Ovary (tissue), 9 donors: Measurements from ENCODE around the gene UGT3A1. TPM values are rescaled to one million over a fixed set of nuclear protein-coding genes. Genes with fewer than 3 reads are reported as not detected.

Experiments used
- DNase-seq, 5 donors: peaks; one replicate each; pipeline ENCODE4 v3.0.0-alpha.2; 2019 to 2020
- H3K27ac ChIP-seq, 2 donors: fragments of 200-600 bp; one replicate each; pipeline versions ENCODE4 v1.5.1 to v1.8.0; 2019 to 2022
- H3K27me3 ChIP-seq: fragments of 200-600 bp; one replicate; pipeline ENCODE4 v1.8.0; 2022
- H3K36me3 ChIP-seq: fragments of 200-600 bp; sonication (generic); one replicate; pipeline ENCODE4 v1.5.1; 2019
- H3K4me1 ChIP-seq: one replicate; pipeline ENCODE4 v1.8.1; 2013; ENCODE audit warnings: mild to moderate bottlenecking, moderate library complexity; ENCODE audit not compliant: insufficient read depth
- H3K4me3 ChIP-seq: fragments of 200-600 bp; sonication (generic); one replicate; pipeline ENCODE4 v1.5.1; 2017
- H3K9me3 ChIP-seq, 2 donors: fragments of 200-600 bp in 1 of 2; sonication (generic) in 1 of 2; one replicate each; pipeline versions ENCODE4 v1.5.1 to v1.8.1; 2013 to 2019; ENCODE audit warnings: mild to moderate bottlenecking in 1 of 2, moderate library complexity in 1 of 2
- EP300 ChIP-seq: sonication (generic); formaldehyde crosslinking; IDR thresholded peaks from one replicate; pipeline ENCODE4 v1.6.1; 2017; ENCODE audit warnings: antibody characterized with exemption
- POLR2A ChIP-seq: fragments of 450-650 bp; IDR thresholded peaks from one replicate; pipeline ENCODE4 v1.6.1; 2017; ENCODE audit warnings: antibody characterized with exemption, mild to moderate bottlenecking, moderate library complexity
- WGBS, 3 donors: extraction: QIAGEN DNeasy Blood & Tissue Kit in 1 of 3; methylation state at CpG; one replicate each; pipeline versions ENCODE4 v1.1.5 to v1.1.7; 2013 to 2017; 5-methylcytosine and 5-hydroxymethylcytosine counted together
- intact Hi-C, 4 donors: fragments of 100-400 bp; cut with DNase I; formaldehyde crosslinking; loops; one replicate each; pipeline versions ENCODE4 v1.11.0 to v1.15.1; 2022 to 2023
- polyA plus RNA-seq, 2 donors: library from polyadenylated mRNA; stranded (reverse); fragments of 200-250 nt in 1 of 2; fragments of 350-450 nt in 1 of 2; fragmentation: Illumina TruSeq in 1 of 2; extraction: RNeasy Lipid Tissue Mini Kit (QIAGEN cat#74804) in 1 of 2; gene quantifications; one replicate each; pipeline ENCODE4 v1.2.3, GENCODE V29; 2013 to 2014
- total RNA-seq, 7 donors: library from RNA; depleted of rRNA in 2 of 7; stranded (reverse); fragments of >200 nt in 2 of 7; fragmentation: NEBNext Ultra II Directional in 3 of 7; extraction: Animal tissue kit (Norgen Biotek cat#: 25700) in 3 of 7; gene quantifications; one replicate each; pipeline versions ENCODE4 v1.1.0 to v1.2.4, GENCODE V29; 2016 to 2023
- TF ChIP-seq, protein P1 (sequence below), 3 donors: fragments of 450-650 bp in 2 of 3; fragments of 200-600 bp in 1 of 3; IDR thresholded peaks; one replicate each; pipeline versions ENCODE4 v1.5.1 to v1.8.0; 2016 to 2022; ENCODE audit warnings: antibody characterized with exemption in 3 of 3, mild to moderate bottlenecking in 1 of 3
- donor health status: DM: no; HTN: no; CAD: no; lungs with moderate emphysema.
- donor health status: DM: no; HTN: no; CAD: no.
- donor health status: Bipolar disorder and iron deficiency.
- donor health status: DM: yes; HTN: yes; CAD: no.
- donor health status: DM: no; HTN: no; CAD: no.
- donor health status: DM: yes; HTN: yes; CAD: no.

UGT3A1 gene
- total and polyA plus RNA-seq, 9 donors = not detected

- intact Hi-C loops = loop anchor here in 1 of 4 donors (10.0 kb wide), 2 partner anchors 146 to 306 kb away; partner anchors contain the start of gene SPEF2
- DNase-seq = no peak
- Histone ChIP-seq H3K9me3 (no peaks in the 10 kb centered on the region), H3K4me1 (no peaks in the 10 kb centered on the region), H3K27me3 (no peaks in the 10 kb centered on the region), H3K4me3 (no peak overlapping the region), H3K27ac (no peak overlapping the region), H3K36me3 (no peaks in the 10 kb centered on the region)
- WGBS, 3 donors = 63 to 77% (median 75%) methylated on average over 11 of the region's 11 CpGs
- TF ChIP-seq POLR2A (no peak), EP300 (no peak)
- TF ChIP-seq, protein P1, sequence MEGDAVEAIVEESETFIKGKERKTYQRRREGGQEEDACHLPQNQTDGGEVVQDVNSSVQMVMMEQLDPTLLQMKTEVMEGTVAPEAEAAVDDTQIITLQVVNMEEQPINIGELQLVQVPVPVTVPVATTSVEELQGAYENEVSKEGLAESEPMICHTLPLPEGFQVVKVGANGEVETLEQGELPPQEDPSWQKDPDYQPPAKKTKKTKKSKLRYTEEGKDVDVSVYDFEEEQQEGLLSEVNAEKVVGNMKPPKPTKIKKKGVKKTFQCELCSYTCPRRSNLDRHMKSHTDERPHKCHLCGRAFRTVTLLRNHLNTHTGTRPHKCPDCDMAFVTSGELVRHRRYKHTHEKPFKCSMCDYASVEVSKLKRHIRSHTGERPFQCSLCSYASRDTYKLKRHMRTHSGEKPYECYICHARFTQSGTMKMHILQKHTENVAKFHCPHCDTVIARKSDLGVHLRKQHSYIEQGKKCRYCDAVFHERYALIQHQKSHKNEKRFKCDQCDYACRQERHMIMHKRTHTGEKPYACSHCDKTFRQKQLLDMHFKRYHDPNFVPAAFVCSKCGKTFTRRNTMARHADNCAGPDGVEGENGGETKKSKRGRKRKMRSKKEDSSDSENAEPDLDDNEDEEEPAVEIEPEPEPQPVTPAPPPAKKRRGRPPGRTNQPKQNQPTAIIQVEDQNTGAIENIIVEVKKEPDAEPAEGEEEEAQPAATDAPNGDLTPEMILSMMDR (IDR thresholded peaks at IDR 0.05) = no peak
Observed at GRCh38 chr5:35920890-35921289, 70.3 kb downstream of the UGT3A1 start.

DNA sequence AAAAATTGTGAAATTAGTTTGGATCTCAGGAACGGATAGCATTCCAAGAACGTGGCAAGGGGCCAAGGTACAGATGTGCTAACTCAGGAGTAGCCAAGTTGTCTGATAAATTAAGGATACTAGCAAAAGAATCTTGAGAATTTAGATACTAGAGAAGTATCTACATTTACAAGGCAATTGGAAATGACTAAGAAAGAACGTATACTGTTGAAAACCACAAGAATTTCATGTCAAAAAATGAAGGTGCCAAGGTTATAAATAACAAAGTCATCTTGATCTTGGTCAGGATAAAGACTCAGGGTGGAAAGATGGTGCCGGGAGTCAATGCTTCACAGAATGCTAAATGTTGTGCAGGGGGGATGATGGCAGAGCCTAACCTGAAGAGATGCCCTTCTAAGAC lies 72.0 kb downstream of the UGT3A1 start:
- no peak for DNase-seq
- Histone ChIP-seq H3K4me3 (no peak overlapping the region), H3K9me3 (no peaks in the 10 kb centered on the region), H3K27ac (no peak overlapping the region), H3K4me1 (no peaks in the 10 kb centered on the region), H3K27me3 (no peaks in the 10 kb centered on the region), H3K36me3 (no peaks in the 10 kb centered on the region)
- TF ChIP-seq EP300 (no peak), POLR2A (no peak)
- TF ChIP-seq, protein P1 (IDR thresholded peaks at IDR 0.05) = no peak
- intact Hi-C loops = no loop called here
- WGBS, 3 donors = 11 to 16% (median 14%) methylated on average over 4 of the region's 4 CpGs

DNA sequence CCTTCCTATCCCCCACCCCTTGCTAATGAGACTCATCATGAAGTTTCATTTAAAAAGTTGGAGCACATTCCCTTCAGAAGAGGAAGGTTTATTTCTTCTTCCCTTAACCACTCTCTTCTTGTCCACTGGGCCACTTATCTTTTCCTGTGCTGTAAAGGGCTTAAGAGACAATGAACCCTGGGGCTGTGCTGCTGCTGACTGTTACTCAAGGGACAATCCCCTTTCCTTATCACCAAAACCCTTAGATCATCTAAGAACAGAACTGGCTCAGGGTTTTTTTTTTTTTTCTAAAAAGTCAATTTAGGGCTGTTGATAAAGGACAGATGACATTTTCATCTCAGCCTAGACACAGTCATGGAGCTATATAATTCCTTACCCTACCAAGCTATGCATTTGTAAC lies 82.4 kb downstream of the UGT3A1 start:
- H3K27me3 ChIP-seq = no peaks in the 10 kb centered on the region
- no peaks in the 10 kb centered on the region for H3K9me3 ChIP-seq
- no peak overlapping the region for H3K4me3 ChIP-seq
- no peak overlapping the region for H3K27ac ChIP-seq
- H3K4me1 ChIP-seq = no peaks in the 10 kb centered on the region
- intact Hi-C loops = no loop called here
- H3K36me3 ChIP-seq = no peaks in the 10 kb centered on the region
- no peak for DNase-seq
- TF ChIP-seq POLR2A (no peak), EP300 (no peak)
- TF ChIP-seq, protein P1 (IDR thresholded peaks at IDR 0.05) = no peak

DNA sequence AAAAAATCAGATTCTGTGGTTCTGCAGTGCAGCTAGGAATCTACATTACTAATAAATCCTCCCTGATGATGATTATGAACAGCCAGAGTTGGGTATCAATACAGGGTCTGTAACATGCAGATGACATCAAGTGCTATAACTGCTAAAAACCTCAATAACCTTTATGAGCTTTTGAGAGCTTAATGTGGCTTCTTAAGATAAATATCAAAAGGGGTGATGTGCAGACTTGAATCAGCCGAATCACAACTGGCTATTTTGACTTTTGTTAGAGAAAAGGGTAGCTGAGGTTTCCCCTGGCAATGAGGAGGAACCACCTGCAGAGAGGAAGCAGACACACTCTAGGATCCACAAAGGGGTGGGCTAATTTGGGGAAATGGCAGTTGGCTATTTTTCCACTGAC lies 83.0 kb downstream of the UGT3A1 start:
- Histone ChIP-seq H3K9me3 (no peaks in the 10 kb centered on the region), H3K4me1 (no peaks in the 10 kb centered on the region), H3K27me3 (no peaks in the 10 kb centered on the region), H3K4me3 (no peak overlapping the region), H3K36me3 (no peaks in the 10 kb centered on the region), H3K27ac (no peak overlapping the region)
- intact Hi-C loops = no loop called here
- WGBS, 3 donors = 51 to 60% (median 52%) methylated on average over 1 of the region's 1 CpG
- TF ChIP-seq EP300 = no peak
- DNase-seq = no peak

GRCh38 chr5:35904443-35905132 lies 86.6 kb downstream of the UGT3A1 start:
- no peak overlapping the region for H3K27ac ChIP-seq
- no peak for TF ChIP-seq POLR2A
- intact Hi-C loops = no loop called here
- no peak overlapping the region for H3K4me3 ChIP-seq
- H3K27me3 ChIP-seq = no peaks in the 10 kb centered on the region
- H3K36me3 ChIP-seq = no peaks in the 10 kb centered on the region
- WGBS, 3 donors = 75 to 87% (median 85%) methylated on average over 11 of the region's 11 CpGs
- H3K9me3 ChIP-seq = no peaks in the 10 kb centered on the region
- no peaks in the 10 kb centered on the region for H3K4me1 ChIP-seq
- no peak for DNase-seq
